HG02870 (cell line): ENCODE results near the gene DEAF1.

ENCODE experiments used
- ATAC-seq: cut with Tn5 transposase; IDR thresholded peaks from one replicate; pipeline ENCODE4 v1.9.1; 2021; ENCODE audit warnings: mild to moderate bottlenecking, moderate library complexity; ENCODE audit not compliant: unreplicated experiment

Gene DEAF1

DNA sequence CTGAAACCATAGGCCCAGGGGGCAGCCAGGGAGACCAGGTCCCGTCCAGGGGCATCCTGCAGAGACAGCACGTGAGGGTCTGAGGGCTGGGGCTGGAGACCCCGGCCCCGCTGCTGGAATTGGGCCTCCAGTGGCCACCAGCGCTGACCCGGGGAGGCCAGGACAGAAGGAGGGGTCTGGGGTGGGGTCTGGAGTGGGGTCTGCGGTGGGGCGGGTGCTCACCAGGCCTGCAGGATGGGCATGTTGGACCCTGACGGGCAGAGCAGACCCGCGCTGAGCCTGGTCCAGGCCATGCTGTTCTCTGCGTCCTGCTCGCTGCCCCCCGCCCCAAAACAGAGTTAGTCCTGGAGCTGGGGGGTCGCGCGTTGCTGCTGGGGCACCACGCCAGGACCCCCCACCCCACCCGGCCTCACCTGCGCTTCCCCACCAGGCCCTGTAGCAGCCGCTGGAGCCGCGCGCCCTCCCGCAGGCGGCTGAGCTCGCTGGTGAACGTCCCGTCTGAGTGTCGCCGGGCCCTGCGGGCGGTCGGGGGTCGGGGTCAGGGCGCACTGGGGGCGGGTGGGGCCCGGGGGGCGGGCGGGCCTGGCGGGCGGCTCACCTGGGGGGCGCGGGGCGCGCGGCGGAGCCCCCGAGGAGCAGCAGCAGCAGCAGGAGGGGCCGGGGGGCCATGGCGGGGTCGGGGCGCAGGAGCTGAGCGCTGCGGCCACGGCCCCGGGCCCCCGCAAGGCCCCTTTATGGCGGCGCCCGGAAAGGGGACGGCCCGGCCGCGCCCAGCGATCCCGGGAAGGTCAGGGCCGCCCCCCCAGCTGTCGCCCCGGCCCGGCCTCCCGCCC lies 68.3 kb downstream of the DEAF1 start, which contains the start of gene SCT:
Gene SCT, minus strand, starts transcription at position 707 of the 833 bp plus-strand sequence. Its CDS starts 38 bp downstream, at position 669.
- no peak for ATAC-seq

DNA sequence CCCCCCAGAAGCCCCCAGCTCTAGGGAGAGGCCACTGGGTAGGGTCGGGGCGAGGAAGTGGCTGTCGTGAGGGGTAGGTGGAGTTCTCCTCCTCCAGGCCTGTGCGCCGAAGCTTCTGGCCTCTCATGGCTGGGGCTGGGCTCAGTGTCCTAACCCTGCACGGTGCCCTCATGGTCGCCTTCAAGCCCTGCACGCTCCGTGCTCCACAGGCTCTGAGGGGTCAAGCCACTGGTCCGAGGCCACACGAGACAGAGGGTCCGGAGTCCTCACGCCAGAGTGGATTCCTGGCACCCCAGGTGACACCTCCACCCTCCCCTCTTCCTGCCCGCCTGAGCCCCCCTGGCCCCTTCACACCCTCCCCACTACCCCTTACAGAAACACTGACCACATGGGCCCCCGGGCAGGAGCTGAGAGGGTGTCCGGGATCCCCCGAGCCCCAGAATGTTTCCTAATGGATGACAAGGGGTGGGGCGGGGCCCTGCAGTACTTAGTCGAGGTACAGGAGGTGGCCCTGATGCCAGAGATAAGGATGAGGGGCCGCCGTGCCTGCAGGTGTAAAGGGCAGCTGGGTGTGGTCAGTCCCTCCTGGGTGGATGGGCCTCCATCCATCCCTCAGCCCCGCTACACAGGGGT lies 69.3 kb downstream of the DEAF1 start:
- no peak for ATAC-seq

DNA sequence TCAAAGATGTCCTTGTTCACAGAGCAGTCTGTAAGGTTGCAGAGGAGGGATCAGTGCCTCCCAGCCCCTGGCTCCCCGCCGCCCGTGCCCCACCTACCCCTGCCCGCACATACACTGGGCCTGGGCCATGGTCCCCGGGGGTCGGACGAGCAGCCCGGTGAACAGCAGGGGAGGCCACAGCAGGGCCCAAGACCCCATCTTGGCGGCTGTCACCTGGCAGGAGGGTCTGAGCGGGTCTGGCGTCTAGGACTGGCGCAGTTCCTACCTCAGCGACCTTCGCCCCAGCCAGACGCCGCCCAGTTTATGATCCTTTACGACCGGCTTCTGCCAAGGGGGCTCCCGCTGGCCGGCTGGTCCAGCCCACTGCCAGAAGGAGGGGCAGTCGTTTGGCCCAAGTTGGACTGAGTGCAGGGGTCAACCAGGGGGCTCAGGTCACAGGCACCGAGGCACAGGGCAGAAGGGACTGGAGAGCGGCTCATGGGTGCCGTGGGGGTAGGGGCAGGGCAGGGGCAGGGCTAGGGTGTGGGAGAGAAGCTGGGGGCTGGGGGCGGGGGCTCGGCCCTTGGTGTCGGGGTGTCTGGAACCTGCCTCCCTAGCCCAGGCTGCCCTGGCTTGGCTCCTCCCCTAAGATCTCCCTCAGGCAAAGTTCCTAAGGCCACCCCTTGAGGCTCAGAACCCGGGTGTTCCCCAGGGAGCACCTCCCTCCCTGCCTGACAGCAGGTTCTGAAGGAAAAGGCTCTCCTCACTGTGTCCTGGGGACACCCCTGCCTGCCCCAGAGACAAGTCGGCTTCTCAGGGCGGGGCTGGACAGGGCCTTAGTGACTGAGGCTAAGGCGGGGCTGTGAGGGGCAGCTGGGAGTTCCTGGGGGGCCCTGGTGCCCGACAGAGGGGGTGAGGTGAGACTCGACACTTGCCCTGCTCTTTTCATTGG lies 70.1 kb downstream of the DEAF1 start, which contains the start of gene CDHR5:
Gene CDHR5, minus strand, starts transcription at position 251 of the 931 bp plus-strand sequence. Its CDS starts 53 bp downstream, at position 198.
- no peak for ATAC-seq

DNA sequence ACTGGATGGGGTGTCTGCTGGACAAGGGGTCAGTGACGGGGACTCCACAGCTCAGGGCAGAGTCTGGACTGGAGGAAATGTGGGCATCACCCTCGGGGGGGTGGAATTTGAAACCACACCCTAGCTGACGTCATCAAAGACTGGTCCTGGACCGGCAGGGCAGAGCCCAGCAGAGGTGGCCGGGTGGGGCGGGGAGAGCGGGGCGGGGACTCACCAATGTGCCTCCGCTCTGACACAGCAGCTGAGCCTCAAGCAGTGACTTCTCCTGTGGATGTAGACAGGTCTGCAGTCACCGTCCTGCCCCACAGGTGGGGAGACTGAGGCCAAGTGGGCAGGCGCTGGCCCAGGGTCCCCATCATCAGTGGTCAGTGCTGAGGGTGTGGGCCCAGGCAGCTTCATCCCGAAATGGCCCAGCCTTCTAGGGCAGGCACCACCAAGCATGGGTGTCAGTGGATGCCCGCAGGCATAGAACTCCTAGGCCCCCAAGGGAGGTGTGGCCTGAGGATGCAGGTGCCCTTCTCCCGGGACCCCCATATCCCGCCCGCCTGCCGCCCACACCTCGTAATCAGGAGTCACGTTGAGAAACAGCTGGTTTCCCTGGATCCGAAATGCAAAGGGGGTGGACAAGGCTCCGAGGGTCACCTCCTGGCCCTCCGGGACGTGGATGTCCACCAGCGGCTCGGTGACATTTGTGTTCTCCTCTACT lies 70.9 kb downstream of the DEAF1 start:
- ATAC-seq = no peak

DNA sequence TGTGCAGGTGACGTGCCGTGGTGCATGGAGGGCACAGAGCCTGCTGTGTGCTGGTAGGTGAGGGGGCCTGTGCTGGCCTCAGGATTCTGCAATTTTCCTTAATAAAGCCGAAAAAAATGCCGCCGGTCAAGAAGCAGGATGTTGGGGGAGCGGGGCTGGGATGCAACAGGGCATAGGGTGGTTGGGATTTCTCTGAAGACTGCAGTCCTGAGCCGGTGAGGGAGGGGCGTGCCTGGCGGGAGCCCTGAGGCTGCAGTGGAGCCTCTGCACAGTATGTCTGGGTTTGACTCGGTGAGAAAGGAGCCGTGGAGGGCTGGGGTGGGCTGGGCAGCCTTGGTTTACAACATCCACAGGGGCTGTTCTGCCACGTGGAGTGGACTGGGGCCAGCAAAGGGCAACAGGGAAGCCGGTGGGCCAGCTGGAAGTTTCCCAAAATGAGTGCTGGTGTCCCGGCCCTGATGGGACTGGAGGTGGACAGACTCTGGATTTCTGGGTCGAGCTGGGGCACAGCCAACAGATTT lies 71.6 kb downstream of the DEAF1 start:
- ATAC-seq = no peak

DNA sequence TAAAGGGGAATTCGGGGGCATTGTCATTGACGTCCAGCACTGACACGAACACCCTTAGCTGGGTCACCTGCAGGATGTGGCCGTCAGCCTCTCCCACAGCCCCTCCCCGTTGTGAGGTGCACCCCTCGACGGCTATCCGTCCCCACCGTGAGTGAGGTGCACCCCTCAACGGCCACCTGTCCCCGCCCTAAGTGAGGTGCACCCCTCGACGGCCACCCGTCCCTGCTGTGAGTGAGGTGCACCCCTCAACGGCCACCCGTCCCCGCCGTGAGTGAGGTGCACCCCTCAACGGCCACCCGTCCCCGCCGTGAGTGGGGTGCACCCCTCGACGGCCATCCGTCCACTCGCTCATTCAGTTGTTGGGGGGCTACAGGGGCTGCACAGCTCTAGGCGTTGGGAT lies 73.2 kb downstream of the DEAF1 start:
- no peak for ATAC-seq

DNA sequence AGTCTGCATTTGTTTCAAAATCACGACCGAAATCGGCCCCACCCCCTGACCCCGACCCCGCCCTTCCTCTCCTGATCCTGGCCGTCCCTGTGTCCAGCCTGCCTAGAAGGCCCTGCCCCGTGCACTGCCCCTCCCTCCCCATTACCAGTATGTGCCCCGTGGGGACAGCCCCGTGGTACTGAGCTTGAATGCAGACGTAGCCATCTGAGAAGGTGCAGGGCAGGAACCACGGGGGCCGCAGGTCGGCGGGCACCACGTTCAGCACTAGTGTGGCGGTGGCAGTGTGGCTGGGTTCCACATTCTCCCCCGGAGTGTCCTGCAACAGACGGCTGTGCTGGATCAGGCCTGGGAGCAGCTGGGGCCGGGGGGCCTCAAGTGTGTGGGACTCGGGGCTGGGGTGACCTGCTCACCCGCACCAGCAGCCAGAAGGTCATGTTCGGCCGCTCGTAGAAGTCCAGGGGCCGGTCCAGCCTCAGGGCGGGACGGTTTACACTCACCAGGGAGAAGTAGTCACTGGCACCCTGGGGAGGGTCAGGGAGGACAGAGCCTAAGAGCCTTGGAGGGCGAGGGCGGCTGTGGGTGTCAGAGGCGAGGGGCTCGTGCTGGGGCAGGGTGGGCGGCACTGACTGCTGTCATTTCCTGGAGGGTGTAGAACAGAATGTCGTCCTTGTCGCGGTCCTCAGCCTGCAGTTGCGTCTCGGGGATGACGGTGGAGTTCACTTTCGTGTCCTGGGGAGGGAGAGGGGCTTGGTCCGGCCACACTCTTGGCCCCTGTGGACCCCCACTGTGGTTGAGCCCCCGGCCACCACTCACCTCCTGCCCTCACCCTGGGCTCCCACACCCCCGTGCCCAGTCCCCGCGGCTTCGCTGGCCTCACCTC lies 73.8 kb downstream of the DEAF1 start:
- no peak for ATAC-seq

DNA sequence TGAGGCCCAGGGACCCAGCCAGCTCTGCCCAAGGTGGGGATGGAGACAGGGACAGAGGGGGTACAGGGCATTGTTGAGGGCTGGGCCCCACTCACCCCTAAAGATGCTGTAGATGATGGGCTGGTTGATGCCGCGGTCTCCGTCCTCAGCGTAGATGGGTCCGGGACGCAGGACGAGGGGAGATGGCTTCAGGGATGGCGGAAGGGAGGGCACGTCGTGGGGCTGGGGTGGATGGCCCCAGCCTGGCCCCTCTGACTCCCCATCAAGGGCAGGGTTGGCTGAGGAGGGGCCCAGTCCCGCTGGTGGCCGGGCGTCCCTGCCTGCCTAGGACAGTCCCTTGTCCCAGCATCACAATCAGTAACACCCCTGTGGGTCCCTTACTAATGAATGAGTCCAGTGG lies 74.8 kb downstream of the DEAF1 start:
- ATAC-seq = no peak

DNA sequence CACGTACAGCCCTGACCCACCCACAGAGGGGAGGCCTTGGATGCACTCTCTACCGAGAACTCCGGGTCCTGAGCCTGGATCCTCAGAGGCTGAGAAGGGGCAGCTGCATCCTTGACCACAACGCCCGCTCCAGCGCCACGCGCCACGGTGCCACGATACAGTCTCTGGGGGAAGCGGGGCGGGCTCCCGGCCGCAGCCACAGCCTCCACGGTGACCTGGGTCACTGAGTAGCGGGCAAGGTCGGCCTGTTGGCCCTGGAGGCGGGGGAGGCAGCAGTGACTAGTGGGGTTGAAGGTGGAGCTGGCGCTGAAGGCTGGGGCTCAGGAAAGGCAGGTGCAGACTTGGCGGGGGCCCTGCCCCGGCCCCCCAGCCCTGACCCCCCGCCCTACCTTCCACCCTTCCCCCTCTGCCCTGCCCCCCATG lies 75.4 kb downstream of the DEAF1 start:
- no peak for ATAC-seq

DNA sequence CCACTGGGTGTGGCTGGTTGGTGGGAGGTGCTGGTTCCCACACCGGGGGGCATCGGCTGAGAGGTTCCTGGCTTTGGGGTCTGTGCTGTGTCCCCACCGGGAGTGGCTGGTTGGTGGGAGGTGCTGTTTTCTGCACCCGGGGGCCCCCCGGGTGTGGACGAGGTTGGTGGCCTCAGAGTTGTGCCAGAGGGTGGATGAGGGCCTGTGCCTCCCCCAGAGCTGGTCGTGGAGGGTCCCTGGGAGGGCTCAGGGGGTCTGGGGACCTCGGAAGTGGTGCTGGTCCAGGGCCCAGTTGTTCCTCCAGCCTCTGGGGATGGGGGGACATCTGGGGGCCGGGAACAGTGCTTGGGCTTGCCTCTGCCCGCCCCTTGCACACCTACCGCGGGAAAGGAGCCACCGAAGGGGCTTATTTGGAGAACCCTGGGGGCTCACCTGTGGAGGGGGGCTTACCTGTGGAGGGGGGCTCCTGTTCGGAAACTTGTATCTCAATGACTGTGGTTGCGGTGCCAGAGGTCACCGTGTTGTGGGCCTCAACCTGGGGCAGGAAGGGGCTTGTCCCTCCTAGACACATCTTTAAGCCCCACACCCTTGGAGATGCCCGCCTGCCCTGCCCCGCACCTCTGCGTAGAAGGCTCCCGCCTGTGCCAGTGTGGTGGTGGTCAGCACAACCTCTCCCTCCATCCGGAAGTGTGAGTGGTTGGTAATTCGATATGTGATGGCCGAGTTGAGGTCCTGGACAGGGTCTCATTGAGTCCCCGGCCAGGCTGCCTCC lies 76.0 kb downstream of the DEAF1 start:
- no peak for ATAC-seq

DNA sequence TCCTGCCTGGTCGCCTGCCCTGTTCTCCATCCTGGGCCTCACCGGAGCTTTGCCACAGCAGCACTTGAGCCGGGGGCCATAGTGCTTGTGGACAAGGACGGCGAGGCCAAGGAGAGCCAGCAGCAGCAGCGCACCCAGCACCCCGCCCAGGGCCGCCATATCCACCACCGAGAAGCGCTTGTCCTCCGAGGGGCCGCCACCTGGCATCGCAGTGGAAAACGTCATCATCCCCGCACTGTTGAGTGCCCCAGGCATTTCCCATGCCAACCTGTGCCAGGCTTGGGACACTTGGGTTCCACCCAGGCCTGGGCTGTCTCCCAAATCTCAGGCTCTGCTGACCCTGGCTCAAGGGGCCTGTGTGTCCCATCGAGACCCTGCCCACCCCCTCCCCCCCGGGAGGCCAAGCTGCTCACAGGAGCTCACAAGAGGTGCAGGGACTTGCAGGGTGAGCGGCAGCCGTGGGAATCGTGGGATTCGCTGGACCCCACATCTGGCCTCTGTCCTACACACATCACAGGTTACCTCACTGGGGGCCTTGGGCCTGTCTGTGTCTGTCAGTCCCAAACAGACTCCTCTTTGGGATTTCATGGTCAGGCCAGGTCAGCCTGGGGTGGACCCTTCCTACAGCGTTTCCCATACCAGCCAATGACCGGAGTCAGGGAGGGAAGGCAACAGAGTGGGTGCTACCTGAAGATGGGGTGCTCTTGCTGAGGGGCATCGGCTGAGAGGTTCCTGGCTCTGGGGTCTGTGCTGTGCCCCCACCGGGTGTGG lies 76.9 kb downstream of the DEAF1 start:
- no peak for ATAC-seq

DNA sequence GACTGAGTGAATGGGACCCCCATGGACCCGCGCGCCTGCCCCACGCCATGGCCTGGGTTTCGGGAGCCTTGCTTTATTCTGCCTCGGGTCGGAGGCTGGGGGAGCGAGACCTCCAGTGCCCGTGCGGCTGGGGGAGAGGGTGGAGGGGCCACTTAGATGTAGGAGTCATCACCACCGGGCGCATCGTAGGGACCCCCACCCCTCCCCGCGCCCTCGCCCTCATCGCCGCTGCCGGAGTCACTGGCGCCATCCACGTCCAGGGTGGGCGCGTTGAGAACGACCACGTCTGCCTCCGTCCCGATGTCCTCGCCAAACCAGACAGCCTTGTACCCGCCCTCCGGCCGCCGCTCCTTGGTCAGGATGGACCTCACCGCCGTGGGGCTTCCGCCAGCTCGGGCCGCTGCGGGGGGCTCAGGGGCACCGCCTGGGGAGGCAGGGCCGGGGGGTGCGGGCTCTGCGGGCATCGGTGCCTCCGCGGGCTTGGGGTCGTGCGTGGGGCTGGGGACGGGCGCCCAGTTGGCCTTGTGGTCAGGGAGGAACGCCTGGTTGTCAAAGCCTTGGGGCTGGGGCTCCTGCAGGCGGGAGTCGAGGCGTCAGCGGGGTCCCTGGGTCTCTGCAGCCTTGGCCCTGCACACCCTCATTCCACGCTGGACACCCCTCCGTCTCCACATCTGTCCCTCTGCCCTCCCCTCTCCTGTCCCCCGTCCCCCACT lies 77.7 kb downstream of the DEAF1 start:
- no peak for ATAC-seq

DNA sequence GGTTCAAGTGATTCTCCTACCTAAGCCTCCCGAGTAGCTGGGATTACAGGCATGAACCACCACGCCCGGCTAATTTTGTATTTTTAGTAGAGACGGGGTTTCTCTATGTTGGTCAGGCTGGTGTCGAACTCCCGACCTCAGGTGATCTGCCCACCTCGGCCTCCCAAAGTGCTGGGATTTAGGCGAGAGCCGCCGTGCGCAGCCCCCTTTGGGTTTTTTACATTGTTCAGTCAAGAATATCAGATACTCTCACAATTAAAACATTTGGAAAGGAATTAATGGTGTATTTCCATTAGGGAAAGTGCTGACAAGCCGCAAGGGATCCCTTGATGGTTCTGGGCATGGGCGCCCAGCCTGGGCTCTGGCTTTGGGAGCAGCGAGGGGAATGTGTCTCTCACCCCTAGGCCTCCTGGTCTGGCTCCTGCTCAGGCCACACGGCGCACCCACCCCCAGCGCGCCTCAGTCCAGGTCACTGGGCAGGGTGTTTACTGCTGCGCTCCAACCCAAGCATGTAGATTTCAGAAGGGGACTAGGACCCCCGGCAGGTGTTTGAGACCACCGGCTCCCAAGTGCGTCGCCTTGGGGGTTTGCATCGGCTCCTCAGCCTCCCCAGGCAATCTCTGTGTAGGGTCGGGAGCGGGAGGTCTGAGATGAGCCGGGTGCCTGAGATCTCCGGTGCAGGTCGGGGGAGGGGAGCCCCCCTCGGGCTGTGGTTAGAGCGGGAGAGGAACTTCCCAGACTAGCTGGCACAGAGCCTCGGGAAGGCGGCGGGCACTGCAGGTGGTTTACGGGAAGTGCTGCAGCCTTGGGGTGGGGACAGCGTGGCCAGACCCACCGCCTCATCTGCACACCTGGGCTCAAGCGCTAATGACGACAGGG lies 78.5 kb downstream of the DEAF1 start:
- no peak for ATAC-seq

DNA sequence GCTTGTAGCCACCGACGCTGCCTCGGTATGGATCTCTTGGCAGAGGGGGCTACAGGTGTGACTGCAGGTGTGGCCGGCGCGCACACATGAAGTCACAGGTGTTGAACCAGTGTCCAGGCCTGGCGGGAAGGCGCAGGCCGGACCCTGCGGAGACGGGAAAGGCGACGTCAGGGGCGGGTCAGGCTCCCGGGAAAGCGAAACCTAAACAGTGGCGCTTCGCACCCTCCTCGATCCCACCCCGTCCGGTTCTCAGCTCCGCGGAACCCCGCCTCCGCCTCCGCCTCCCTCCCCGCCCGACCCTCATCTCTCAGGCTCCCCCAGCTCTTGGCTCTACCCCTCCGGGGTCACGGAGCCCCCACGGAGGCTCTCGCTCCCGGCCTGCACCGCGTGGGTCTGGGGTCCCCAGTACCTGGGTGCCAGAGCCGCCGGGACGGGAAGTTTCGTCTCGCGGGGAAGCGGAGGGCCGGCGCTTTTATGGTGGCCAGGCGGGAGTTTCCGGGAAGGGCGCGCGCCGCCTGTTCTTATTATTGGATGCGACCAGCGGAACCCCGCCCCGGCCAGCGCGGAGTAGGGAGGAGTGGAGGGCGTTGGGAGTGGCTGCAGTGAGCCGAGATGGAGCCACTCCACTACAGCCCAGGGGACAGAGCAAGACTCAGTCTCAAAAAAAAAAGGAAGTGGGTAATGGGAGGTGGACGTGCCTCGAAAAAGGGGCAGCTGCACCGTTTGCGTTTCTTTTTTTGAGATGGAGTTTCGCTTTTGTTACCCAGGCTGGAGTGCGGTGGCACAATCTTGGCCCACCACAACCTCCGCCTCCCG lies 79.3 kb downstream of the DEAF1 start, which contains the start of gene IRF7:
Gene IRF7, minus strand, starts transcription at position 447 of the 816 bp plus-strand sequence. CDS start 586 bp downstream, outside the sequence.
- peak; percentile 84 for ATAC-seq
